Stimulated activated CD8-positive, alpha-beta memory T cell treated with anti-CD3 and anti-CD28 coated beads, Interleukin-15, amount 100 ng/mL, for 48 hours (primary cell): ENCODE data around the gene WARS2.

ENCODE experiments used
- DNase-seq, 2 donors: peaks; one replicate each; pipeline ENCODE4 v3.0.0-alpha.2; 2020; ENCODE audit warnings: low read depth in 2 of 2

Gene WARS2

GRCh38 chr1:119083980-119084379 is 56.5 kb downstream of the WARS2 start:
- no peak for DNase-seq

GRCh38 chr1:119083479-119083878 is 57.0 kb downstream of the WARS2 start:
- DNase-seq, result no peak

DNA sequence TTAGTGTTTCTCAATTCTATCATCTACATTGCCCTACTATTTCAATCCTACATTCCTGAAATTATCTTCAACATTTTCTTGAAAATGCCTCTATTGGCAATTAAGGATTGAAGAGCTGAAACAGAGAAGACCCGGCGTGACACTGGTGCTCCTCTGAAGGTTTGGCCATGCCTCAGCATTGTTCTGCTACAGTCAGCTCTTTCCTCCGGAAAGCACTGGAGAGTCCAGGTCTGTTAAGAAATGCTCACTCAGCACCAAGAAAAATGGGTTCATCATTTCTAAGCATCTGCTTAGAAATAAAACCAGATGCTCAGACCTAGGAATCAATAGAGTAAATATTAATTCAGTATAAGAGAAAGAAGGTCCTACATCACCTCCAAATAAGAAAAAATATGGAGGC is 58.8 kb downstream of the WARS2 start:
- DNase-seq, result no peak

- DNase-seq, result no peak
These were observed 59.2 kb downstream of the WARS2 start for GRCh38 chr1:119081267-119081666.

DNA sequence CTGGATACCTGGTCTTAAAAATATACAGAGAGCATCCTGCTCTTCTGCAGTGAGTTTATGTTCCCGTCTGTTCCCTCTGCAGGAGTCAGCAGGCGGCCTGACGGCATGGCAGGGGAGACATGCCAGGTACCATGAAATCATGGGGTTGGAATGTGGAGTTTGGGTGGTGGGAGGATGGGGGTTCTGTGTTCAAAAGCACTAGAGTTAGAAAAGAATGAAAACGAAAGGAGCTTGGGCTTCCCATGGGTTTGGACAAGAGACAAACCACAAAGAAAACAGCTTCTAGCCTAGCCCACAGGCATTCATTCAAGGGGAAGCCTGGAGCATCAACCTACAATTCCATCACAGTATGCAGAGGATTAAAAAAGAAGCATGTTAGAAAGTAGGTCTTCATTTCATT is 59.9 kb downstream of the WARS2 start:
- no peak for DNase-seq

GRCh38 chr1:119079881-119080280 is 60.6 kb downstream of the WARS2 start:
- DNase-seq, result no peak

- DNase-seq, result no peak
These were observed 64.8 kb downstream of the WARS2 start for GRCh38 chr1:119075614-119076013.

DNA sequence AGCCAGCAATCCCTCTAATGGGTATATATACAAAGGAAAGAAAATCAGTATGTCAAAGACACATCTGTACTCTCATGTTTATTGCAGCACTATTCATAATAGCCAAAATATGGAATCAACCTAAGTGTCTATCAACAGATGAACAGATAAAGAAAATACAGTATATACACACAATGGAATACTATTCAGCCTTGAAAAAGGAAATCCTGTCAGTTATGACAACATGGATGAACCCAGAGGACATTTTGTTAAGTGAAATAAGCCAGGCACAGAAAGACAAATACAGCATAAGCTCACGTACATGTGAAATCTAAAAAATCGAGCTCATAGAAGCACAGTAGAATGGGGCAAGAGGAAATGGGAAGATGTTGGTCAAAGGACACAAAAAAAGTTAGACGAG is 69.1 kb downstream of the WARS2 start:
- no peak for DNase-seq

DNA sequence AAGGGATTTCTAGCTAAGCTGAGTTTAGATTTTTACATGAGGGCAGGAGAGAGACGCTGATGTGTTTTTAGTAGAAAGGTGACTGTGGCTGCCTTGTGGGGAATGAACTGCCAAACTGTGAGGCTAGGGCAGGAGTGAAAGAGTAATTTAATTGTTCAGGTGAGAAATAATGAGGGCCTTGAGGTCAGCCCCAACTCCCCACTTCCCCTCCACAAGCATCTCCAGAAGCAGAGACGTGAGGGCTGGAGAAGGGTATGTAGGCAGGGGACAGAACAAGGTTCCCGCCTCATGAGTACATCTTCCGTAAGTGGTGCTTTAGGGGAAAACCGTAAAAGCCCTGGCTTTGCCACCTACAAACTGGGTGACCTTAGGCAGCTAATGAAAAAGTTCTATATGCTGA is 70.8 kb downstream of the WARS2 start:
- no peak for DNase-seq

DNA sequence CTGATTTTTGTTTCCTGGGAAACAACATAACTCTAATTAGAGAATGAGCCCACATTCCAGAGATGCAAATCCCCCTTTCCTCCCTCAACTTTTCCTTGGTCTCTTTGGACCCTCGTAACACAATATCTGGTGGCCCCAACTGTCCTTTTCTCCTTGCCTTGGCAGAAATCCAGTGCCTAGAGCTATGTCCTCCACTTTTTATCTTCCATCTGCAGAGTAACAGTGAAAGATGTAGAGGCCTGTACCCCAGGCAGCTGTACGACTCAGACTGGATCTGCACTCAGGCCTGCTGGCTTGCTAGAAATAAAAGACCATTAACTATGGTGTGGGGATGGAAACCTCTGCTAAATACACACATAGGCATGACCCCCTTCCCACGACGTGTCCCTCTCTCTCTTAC is 72.0 kb downstream of the WARS2 start:
- no peak for DNase-seq

- no peak for DNase-seq
These were observed 78.8 kb downstream of the WARS2 start for GRCh38 chr1:119061700-119062099.

DNA sequence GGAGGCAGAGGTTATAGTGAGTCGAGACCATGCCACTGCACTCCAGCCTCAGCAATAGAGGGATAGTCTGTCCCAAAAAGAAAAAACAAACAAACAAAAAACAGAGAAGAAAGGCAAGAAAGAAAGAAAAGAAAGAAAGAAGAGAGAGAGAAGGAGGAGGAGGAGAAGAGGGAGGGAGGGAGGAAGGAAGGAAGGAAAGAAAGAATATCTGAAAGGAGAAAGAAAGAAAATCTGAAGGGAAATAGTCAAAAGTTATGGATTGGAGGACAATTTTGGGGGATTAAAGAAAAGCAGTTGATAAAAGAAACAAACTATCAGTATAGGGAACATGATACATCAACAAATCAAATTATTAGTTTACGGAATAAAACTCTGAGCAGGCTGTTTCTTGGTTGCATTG is 84.9 kb downstream of the WARS2 start:
- no peak for DNase-seq

DNA sequence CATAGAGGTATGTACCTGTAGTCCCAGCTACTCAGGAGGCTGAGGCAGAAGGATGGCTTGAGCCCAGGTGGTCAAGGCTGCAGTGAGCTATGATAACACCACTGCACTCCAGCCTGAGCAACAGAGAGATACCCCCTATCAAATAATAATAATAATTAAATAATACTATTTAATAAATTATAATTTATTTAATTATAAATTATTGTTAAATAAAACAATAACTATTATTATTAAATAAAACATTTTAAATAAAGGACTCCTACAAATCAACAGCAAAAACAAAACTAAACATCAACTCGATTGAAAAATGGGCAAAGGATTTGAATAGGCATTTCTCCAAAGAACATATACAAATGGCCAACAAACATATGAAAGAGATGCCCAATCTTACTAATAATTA is 86.5 kb downstream of the WARS2 start:
- DNase-seq, result no peak

- no peak for DNase-seq
These were observed 88.2 kb downstream of the WARS2 start for GRCh38 chr1:119052267-119052666.

DNA sequence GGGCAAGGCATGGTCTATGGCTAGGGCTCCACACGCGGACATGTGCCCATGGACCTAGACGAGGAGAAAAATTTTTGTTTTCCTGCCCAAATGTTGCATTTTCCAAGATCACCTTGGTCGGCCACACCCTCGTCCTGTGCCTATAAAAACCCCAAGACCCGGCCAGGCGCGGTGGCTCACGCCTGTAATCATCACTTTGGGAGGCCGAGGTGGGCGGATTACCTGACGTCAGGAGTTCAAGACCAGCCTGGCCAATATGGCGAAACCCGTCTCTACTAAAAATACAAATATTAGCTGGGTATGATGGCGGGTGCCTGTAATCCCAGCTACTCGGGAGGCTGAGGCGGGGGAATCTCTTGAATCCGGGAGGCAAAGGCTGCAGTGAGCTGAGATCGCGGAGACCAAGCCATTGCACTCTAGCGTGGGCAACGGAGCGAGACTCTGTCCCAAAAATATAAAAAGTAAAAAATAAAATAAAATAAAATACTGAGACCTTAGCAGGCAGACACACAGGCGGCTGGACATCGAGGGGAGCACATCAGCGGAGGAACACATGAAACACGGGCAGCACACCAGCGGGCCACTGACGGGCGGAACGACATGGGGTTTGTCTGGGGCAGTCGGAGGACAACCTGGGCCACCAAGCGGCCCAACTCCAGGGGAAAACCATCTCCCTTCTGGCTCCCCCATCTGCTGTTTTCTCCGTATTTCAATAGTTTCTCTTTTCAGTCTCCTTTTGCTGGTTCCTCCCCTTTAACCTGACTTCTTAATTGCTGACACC is 91.6 kb downstream of the WARS2 start:
- DNase-seq, result no peak

DNA sequence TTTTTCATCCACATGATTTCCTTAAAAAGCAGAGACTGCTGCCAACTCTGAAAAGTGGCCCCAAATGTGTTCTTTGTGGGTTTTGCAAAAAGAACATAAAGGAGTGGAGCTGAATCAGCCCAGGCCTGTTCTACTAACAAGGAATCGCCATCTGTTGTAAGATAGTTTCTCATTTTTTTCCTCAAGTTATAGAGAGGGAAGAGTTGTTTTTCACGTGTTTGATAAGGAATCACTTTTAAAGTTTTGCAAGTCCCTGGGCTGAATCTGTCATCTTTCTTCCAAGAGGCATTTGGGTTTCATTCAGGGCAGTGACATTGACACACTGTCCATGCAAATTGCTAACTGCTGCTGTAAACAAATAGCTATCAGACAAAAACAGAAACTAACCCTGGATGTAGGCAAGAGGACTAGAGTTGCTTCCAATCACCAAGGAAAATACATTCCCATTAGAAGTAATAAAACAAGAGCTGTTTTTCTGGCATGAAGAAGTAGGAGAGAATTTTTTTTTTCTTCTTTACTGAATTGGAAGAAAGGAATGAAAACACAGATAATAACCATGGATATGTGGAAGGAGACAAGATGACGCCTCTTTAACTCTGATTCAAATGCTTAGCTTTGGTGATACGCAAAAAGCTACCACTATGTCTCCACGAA is 93.5 kb downstream of the WARS2 start:
- DNase-seq, result no peak

DNA sequence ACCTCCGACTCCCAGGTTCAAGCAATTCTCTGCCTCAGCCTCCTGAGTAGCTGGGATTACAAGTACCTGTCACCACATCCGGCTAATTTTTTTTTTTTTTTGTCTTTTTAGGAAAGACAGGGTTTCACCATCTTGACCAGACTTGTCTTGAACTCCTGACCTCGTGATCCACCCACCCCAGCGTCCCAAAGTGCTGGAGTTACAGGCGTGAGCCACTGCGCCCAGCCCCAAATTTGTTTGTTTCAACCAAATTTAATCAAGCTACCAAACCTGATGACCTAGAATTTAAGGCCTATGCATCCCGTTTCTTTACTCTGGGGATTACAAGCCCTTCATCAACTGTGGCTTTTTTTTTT is 94.0 kb downstream of the WARS2 start:
- DNase-seq, result no peak

DNA sequence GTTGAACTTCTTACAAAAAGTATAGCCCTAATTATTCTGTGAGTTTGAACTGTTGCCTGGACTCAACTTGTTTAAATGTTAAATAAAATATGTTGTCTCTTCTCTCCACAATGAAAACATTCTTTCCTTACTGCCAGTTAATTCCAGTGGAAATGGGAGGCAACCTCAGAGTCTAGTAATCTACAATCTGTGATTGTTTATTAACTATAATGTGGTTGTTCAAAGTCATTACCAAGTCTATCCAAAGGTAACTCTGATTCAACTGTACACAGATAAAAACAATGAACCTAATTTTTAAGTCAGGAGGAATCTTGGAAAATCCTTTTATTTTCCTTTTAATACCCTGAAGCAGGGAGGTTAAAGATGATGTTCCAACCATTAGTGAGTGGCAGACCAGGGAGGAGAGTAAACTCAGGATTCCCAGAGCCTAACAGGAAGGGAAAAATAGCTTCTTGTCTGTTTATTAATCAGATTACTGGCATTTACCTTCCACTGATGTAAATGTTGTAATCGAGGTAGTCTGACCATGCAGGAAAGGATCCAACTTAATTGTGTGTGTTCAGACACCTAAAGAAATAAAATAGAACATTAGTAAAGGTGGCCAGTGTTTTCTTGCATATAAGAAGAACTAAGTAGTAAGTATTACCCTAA is 95.2 kb downstream of the WARS2 start:
- DNase-seq, result no peak

DNA sequence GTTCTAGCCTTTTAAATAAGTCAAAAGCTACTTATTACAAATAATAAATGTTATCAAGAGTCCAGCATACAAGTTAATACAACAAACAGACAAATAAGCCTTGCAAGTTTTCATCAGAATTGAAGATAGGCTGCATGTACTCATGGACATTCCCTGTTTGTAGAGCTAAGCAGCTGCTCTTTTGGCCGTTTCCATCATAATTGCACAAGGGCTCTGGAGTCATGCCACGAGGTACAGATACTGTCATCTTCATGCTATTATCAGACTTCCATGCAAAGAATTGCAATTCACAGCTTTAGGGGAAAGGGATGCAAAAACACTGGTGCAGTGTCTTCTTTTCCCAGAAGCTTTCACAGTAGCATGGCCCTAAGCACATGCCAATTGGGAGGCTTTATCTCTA is 99.5 kb downstream of the WARS2 start:
- no peak for DNase-seq

DNA sequence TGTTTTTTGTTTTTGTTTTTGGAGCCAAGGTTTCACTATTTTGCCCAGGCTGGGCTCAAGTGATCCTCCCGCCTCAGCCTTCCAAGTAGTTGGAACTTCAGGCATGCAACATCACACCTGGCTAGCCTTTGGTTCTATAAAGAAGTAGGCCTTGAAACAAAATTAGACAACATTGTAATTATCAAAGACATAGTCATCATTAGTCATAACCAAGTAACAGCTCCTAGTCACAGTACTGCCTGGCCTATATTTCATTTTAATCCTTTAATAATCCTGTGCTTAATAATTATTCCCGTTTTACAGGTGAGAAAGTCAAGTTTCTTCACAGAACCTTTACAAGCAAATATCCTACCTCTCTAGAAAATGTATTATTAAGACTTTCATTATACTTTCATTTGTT is 100.0 kb downstream of the WARS2 start:
- no peak for DNase-seq

GRCh38 chr1:119038363-119038762 is 102.1 kb downstream of the WARS2 start:
- DNase-seq, result no peak

- no peak for DNase-seq
These were observed 106.1 kb downstream of the WARS2 start for GRCh38 chr1:119034359-119034758.

- DNase-seq, result no peak
These were observed 107.5 kb downstream of the WARS2 start for GRCh38 chr1:119032986-119033385.
